ENCODE data around the gene C1QTNF4. TPM values are rescaled to one million over a fixed set of nuclear protein-coding genes. Genes with fewer than 3 reads are reported as not detected.
"Not testable (repeated sequence)": the region's sequence is repeated elsewhere in the genome, so short reads cannot be mapped to it uniquely, and the experiment has no call there.

The C1QTNF4 gene
- total RNA-seq, 1 experiment from 2014 or later = not detected

DNA sequence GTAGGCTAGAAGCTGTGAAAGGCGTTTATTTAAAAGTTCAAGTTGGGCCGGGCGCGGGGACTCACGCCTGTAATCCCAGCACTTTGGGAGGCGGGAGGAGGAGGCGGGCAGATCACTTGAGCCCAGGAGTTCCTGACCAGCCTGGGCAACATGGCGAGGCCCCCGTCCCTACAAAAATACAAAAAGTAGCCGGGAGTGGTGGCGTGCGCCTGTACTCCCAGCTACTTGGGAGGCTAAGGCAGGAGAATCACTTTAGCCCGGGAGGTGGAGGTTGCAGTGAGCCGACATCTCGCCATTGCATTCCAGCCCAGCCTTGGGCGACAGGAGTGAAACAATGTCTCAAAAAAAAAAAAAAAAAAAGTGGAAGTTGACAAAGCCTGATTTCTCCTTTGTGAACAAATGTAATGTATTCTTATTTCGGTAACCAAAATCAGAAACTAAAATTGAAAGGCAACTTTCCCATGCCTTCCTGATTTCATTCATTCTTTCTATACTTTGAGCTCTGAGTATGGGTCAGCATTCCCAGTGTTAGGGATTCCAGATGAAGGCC is 28.0 kb downstream of the C1QTNF4 start:
- DNase-seq (ENCODE audit: low read depth) = no peak

DNA sequence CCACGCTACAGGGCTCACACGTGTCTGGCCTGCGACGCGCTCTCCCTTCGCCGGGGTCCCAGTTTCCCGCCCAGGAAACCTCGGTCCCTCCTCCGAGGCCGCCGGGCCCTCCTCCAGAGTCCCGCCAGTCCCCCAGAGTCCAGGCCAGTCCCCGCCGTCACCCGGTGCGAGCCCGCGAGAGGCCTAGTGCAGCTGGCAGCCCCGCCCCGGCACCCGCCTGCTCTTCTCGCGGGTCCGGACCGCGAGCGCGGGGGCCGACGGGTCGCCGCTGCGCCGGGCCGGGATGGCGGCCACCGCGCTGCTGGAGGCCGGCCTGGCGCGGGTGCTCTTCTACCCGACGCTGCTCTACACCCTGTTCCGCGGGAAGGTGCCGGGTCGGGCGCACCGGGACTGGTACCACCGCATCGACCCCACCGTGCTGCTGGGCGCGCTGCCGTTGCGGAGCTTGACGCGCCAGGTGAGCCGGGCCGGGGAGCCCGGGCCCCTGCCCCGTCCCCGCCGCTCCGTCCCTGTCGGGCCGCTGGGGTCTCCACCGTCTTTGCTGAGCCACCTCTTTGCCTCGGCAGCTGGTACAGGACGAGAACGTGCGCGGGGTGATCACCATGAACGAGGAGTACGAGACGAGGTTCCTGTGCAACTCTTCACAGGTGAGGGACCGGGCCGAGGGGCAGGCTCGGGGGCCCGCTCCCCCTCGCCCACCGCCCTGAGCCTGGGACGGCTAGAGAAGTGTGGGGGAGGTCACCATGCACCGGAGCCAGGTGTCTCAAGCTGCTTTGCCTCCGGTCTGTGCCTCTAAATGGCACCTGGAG is 28.7 kb downstream of the C1QTNF4 start, which contains the start of gene PTPMT1:
Gene PTPMT1, plus strand, starts transcription at position 260 of the 809 bp plus-strand sequence. Its CDS starts 24 bp downstream, at position 284.
- peak; percentile 74 for DNase-seq (ENCODE audit: low read depth)

DNA sequence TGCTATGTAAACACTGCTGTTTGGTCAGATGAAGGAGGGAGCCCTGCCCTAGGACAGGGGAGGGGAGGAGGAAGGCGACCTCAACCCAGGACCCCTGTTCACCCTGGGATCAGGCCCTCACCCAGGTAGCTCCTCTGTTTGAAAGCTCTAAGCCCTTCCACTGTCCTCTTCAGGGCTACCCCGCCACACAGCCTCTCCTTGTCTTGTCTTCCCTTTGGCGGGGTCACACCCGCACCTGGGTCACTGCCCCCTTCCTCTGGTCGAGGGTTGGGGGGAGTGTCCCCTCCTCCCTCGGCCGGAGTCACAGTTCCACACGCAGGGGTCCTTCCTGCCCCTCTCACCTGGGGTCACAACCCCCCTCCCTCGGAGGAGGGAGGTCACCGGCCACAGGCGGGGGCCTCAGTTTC is 29.3 kb downstream of the C1QTNF4 start:
- no peak for DNase-seq (ENCODE audit: low read depth)

DNA sequence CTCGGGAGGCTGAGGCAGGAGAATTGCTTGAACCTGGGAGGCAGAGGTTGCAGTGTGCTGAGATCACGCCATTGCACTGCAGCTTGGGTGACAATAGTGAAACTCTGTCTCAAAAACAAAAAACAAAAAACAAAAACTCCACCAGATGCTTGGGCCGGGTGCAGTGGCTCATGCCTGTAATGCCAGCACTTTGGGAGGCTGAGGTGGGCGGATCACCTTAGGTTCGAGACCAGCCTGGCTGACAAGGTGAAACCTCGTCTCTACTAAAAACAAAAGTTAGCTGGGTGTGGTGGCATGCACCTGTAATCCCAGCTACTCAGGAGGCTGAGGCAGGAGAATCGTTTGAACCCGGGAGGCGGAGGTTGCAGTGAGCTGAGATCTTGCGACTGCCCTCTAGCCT is 29.8 kb downstream of the C1QTNF4 start:
- not testable (repeated sequence) for DNase-seq (ENCODE audit: low read depth)

DNA sequence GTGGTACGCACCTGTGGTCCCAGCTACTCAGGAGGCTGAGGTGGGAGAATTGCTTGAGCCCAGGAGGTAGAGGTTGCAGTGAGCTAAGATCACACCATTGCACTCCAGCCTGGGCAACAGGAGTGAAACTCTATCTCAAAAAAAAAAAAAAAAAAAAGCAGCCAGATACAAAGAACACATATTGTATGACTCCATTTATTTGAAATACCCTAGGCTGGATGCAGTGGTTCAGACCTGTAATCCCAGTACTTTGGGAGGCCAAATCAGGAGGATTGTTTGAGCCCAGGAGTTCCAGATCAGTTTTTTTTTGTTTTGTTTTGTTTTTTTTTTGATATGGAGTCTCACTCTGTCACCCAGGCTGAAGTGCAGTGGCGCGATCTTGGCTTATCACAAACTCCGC is 31.8 kb downstream of the C1QTNF4 start:
- not testable (repeated sequence) for DNase-seq (ENCODE audit: low read depth)

DNA sequence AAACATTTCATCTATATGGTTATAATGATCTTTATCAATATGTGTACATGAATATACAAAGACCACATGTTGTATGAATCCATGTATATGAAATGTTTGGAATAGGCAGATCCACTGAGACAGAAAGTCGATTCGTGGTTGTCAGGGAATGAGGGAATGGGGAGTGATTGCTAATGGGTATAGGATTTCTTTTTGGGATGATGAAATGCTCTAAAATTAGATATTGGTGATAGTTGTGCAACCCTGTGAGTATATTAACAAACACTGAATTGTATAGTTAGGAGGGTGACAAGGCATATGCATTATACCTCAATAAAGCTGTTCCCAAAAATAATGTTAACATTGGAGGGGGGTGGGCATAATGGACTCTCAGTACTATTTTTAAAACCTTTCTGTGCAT is 33.8 kb downstream of the C1QTNF4 start:
- no peak for DNase-seq (ENCODE audit: low read depth)

DNA sequence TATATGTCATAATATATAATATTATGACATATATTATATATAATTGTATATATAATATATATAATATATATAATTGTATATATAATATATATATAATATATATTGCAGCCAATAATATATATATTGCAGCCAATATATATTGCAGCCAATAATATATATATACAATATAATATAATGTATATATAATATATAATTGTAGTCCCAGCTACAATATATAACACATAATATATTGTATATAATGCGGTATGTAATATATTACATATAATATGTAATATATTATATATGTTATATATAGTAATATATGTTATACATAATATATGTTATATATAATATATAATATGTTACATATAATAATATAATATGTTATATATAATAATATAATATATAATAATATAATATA is 35.5 kb downstream of the C1QTNF4 start:
- DNase-seq (ENCODE audit: low read depth) = no peak

DNA sequence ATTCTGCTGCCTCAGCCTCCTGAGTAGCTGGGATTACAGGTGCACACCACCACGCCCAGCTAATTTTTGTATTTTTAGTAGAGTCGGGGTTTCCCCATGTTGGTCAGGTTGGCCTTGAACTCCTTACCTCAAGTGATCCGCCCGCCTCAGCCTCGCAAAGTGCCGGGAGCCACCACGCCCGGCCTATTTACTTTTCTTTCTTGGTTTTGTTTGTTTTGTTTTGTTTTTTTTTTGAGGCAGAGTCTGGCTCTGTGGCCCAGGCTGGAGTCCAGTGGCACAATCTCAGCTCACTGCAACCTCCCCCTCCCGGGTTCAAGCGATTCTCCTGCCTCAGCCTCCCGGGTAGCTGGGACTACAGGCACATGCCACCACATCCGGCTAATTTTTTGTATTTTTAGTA is 37.2 kb downstream of the C1QTNF4 start:
- not testable (repeated sequence) for DNase-seq (ENCODE audit: low read depth)

DNA sequence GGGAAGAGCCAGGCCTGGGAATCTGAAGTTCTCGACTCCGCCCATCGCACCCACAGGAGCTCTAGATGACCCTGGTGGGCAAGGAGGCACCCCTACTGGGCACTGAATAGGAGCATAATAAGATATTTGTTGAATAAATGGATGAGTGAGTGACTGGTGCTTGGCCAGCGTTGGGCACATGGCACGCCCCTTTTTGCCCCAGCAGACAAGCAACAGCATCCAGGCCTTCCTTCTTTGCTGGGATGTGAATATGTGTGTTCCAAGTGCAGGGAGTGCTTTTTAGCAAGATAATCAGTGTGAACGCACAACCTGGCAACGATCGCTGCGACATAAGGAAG is 40.8 kb downstream of the C1QTNF4 start:
- no peak for DNase-seq (ENCODE audit: low read depth)

DNA sequence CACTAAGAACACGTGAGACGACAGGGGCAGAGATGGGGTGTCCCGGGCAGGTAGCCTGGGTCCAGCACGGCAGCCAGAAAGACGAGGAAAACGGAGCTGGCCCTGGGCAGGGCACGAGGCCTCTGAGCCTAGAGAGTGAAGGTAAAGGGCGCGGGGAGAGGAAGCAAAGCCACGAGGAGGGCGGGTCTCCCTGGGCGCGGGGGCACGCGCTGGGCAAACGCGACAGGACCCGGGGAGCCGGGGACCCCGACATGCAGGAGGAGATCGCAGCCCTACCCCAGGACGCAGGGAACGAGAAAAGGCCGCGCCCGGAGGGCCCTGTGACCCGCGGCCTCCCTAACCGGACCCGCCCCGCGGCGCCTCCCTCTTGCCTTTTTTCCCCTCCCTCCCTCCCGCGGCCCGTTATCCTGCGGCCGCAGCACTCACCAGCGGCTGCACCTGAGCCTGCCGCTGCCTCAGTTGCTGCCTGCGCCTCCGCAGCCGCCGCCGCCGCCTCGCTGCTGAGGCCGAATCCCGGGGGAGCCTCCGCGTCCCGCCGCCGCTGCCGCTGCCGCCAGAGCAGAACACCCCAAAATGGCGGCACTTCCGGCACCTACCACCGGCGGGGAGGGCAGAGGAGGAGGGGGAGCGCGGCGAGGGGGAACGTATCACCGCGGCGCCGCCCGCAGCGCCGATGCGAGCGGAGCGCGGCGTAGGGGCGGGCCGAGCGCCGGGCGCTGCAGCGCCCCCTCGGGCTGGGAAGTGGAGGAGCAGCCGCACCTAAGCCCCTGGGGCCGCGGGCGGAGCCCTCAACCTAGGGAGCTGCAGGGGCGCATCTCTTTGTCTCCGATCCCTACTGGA is 41.4 kb downstream of the C1QTNF4 start, which contains the start of gene CELF1:
Gene CELF1, minus strand, starts transcription at position 567 of the 840 bp plus-strand sequence. CDS start 53,609 bp downstream, outside the sequence.
- DNase-seq (ENCODE audit: low read depth) = peak; percentile 86

DNA sequence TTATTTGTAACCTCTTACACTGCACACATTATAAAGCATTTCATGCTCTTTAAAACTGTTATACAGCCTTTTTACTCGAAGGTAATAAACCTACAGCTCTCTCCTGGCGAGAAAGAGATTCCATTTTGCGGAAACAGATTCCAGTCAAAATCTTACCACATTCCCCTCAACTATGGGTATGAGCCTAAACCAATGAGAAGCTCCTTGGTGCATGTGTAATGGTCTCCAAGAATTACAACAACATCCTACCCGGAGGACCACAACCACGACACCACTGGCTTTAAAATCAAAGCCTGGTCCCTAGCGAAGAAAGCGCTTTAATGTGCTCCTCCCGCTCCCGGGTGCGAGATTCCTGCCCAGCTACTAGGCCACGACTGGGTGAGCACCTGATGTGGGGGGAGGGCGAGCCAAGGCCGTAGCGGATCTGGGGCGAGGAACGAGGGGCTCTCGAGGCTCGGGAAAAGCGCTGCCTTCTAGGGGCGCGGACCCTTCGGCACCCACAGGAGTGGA is 42.1 kb downstream of the C1QTNF4 start:
- peak; percentile 26 for DNase-seq (ENCODE audit: low read depth)

DNA sequence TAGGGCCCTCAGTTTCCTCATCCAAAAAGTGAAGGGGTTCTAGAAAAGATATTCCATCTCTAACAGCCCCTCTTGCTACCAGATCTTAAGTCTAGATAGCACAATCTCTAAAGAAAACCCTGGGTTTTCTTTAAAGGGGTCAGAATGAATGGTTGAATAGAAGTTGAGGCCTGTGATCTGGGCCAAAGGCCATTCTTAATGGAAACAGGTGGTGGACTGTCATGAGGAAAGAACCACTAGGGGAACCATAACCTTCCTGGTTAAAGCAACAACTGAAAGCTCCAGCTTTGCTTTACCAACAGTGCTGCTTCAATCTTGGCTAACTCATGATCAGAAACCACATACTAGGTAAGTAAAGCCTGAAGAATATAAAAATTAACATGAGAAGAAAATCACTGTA is 43.1 kb downstream of the C1QTNF4 start:
- peak; percentile 49 for DNase-seq (ENCODE audit: low read depth)

DNA sequence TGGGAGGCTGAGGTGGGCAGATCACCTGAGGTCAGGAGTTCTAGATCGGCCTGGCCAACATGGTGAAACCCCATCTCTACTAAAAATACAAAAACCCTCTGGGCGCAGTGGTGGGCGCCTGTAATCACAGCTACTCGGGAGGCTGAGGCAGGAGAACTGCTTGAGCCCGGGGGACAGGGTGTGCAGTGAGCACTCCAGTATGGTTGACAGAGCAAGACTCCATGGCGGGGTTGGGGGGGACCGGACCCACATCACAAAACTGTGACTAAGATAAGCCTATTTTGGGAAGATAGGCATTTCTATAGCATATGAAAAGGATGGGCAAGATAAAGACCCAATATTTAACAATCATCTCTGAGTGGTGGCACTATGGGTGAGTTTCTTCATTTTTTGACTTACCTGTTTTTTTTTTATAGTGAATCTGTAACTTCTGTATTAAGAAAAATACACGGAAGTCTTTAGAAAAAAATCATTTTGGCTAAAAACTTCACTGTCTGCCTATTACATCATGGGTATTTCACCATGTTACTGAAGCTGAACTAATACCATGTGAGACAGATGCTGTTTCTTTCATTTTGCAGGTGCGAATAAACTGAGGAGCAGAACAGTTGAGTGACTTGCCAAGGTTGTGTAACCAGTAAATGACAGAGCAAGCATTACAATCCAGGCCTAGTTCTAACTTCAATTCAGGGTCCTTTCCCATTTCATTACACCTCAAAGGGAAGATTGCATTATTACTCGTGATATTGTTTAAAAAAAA is 43.7 kb downstream of the C1QTNF4 start:
- DNase-seq (ENCODE audit: low read depth) = no peak

DNA sequence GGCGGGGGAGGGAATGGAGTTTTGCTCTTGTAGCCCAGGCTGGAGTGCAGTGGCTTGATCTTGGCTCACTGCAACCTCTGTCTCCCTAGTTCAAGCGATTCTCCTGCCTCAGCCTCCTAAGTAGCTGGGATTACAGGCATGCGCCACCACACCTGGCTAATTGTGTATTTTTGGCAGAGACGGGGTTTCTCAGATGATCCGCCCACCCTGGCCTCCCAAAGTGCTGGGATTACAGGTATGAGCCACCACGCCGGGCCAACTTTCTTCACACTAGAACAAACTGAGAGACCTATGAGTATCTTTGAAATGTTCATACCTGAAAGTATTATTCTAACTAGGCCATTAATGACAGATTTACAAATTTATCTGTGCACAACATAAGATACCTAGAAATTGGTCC is 47.9 kb downstream of the C1QTNF4 start:
- not testable (repeated sequence) for DNase-seq (ENCODE audit: low read depth)

DNA sequence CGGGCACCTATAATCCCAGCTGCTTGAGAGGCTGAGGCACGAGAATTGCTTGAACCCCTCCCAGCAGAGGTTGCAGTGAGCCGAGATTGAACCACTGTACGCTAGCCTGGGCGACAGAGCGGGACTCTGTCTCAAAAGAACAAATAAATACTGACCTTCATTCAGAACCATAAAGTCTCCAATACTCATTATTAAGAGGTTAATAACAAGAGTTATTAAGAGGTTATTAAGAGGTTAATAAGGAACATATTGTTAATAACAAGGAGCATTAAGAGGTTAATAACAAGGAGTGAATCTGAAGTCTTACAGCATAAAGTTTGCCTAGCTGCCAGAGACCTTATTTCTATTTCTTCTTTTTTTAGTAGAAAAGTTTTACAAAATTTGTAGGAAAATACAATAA is 48.9 kb downstream of the C1QTNF4 start:
- no peak for DNase-seq (ENCODE audit: low read depth)

DNA sequence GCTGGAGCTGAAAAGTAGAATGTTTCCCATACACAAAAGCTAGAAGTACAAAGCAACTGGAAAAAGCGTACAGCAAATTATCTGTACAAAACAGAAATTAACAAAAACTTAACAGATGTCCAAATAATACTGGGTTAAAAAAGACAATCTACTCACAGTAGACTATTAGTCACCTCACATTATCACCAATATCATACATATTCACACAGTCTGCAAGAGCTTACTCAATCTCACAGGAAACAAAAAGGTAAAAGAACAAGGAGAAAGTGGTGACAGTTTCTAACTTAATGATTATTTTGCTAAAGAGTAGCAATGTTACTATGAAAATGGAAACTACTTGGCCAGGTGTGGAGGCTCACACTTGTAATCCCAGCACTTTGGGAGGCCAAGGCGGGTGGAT is 53.1 kb downstream of the C1QTNF4 start:
- no peak for DNase-seq (ENCODE audit: low read depth)

DNA sequence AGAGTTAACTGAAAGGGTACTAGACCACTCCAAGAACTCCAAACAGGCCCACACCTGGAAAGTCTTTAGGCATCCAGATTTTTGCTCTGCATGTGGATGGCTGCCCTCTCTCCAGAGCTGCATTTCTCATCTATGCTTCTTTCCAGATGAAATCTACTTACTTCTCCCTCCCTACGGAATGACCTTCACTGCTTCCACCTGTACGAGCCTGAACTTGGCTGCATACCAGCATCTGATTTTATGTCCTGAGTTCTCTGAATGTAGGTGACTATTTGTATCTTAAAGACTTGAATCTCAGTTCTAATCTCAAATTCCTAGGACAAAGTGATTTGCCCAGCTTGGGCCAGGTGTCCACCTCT is 54.6 kb downstream of the C1QTNF4 start:
- no peak for DNase-seq (ENCODE audit: low read depth)
